ENCODE results near the gene GPD2. TPM values are rescaled to one million over a fixed set of nuclear protein-coding genes. Genes with fewer than 3 reads are reported as not detected.

Gene GPD2
- total and polyA plus RNA-seq, 11 donors, result 3.5 to 24.8 (median 14.1) TPM

- WGBS, 4 donors, result 95 to 100% (median 99%) methylated on average over 1 of the region's 1 CpG
- intact Hi-C loops (cut with DNase I), result no loop called here
- no peak for TF ChIP-seq POLR2A (IDR thresholded peaks at IDR 0.05)
- no peak for TF ChIP-seq CTCF (IDR thresholded peaks at IDR 0.05)
- no peaks in the 10 kb centered on the region for H3K27me3 ChIP-seq
- H3K9me3 ChIP-seq, result no peaks in the 10 kb centered on the region
- H3K36me3 ChIP-seq, result no peaks in the 10 kb centered on the region
- no peak overlapping the region for H3K4me3 ChIP-seq
- DNase-seq (no peak), ATAC-seq (no peak)
- H3K4me1 ChIP-seq, result peaks cover 0 to 18% (median 0%) of the 10 kb centered on the region in 12 donors
- no peak overlapping the region for H3K27ac ChIP-seq
Observed at GRCh38 chr2:156447761-156448160, 11.6 kb downstream of the GPD2 start.

DNA sequence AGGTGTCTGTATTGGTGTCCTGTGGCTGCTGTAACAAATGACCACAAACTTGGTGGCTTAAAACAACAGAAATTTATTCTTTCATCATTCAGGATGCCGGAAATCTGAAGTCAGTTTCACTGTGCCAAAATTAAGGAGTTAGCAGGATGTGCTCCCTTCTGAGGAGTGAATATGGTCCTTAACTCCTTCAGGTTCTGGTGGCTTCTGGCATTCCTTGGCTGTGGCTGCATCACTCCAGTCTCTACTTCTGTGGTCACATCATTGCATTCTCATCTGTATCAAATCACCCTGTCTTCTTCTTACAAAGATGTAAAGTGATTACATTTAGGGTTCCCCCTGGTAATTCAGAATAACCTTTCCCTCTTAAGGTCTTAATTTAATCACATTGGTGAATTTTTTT lies 12.6 kb downstream of the GPD2 start:
- H3K27me3 ChIP-seq, result no peaks in the 10 kb centered on the region

GRCh38 chr2:156452971-156453370 lies 16.8 kb downstream of the GPD2 start:
- Histone ChIP-seq H3K4me1 (peaks cover 0 to 16% (median 8%) of the 10 kb centered on the region in 12 donors), H3K27me3 (no peaks in the 10 kb centered on the region), H3K27ac (no peak overlapping the region), H3K9me3 (no peaks in the 10 kb centered on the region), H3K36me3 (no peaks in the 10 kb centered on the region), H3K4me3 (no peak overlapping the region)
- TF ChIP-seq CTCF (IDR thresholded peaks at IDR 0.05), result no peak
- no peak for TF ChIP-seq POLR2A (IDR thresholded peaks at IDR 0.05)
- intact Hi-C loops (cut with DNase I), result no loop called here
- ATAC-seq, result no peak
- DNase-seq, result no peak

More for the DNA sequence above, 12.6 kb downstream of the GPD2 start:
- intact Hi-C loops (cut with DNase I), result no loop called here
- Histone ChIP-seq H3K4me3 (no peak overlapping the region), H3K4me1 (peaks cover 0 to 18% (median 0%) of the 10 kb centered on the region in 12 donors), H3K36me3 (no peaks in the 10 kb centered on the region), H3K27ac (no peak overlapping the region), H3K9me3 (no peaks in the 10 kb centered on the region)
- TF ChIP-seq CTCF (IDR thresholded peaks at IDR 0.05) (no peak), POLR2A (IDR thresholded peaks at IDR 0.05) (no peak)
- DNase-seq (no peak), ATAC-seq (no peak)
- WGBS, 4 donors, result 47 to 67% (median 61%) methylated on average over 1 of the region's 1 CpG

GRCh38 chr2:156455361-156455975 lies 19.3 kb downstream of the GPD2 start:
- Histone ChIP-seq H3K4me1 (peaks cover 0 to 29% (median 12%) of the 10 kb centered on the region in 12 donors), H3K9me3 (no peaks in the 10 kb centered on the region), H3K4me3 (no peak overlapping the region), H3K27me3 (no peaks in the 10 kb centered on the region), H3K27ac (no peak overlapping the region), H3K36me3 (no peaks in the 10 kb centered on the region)
- ATAC-seq (no peak), DNase-seq (no peak)
- intact Hi-C loops (cut with DNase I), result no loop called here
- WGBS, 4 donors, result 91 to 96% (median 94%) methylated on average over 2 of the region's 2 CpGs
- TF ChIP-seq POLR2A (IDR thresholded peaks at IDR 0.05) (no peak), CTCF (IDR thresholded peaks at IDR 0.05) (no peak)

Measured in heart left ventricle (tissue), 16 donors.